Superior temporal gyrus (tissue), 1 donor: ENCODE measurements around the gene CD209.

ENCODE experiments used
- DNase-seq: peaks from one replicate; pipeline ENCODE4 v3.0.0-alpha.2; 2016; ENCODE audit errors: extremely low spot score

Gene CD209

DNA sequence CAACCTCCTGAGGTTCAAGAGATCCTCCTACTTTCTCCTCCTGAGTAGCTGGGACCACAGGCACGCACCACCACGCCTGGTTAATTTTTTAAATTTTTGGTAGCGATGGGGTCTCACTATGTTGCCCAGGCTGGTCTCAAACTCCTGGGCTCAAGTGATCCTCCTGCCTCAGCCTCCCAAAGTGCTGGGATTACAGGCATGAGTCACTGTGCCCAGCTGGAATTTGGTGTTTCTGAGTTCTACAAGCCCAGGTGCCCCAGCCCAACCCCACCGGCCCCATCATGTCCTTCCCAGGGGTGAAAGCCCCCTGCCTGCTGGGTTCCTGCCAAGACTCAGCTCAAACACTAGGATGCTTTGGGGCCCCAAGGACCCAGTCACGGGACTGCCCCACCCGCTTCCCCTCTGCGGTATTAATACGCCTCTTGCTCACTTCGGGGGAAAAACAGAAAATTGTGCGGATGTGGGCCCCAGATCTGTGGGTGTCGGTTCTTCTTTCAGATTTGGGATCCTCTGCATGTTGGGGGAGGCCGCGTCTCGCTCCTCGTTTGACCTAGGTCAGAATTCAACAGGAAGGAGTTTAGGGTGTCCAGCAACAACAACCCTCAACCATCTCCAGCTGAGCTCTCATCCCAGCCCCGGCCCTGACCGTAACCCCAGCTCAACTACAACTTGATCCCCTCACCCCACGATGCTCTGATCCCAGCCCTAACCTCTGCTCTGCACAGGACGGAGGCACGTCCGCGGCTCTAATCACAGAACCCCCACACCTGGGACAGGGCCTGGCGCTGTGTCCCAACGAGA lies 41.7 kb downstream of the CD209 start:
- no peak for DNase-seq

- no peak for DNase-seq
These were observed 42.9 kb downstream of the CD209 start for GRCh38 chr19:7704280-7705060.

- no peak for DNase-seq
These were observed 44.0 kb downstream of the CD209 start for GRCh38 chr19:7703332-7703731.

DNA sequence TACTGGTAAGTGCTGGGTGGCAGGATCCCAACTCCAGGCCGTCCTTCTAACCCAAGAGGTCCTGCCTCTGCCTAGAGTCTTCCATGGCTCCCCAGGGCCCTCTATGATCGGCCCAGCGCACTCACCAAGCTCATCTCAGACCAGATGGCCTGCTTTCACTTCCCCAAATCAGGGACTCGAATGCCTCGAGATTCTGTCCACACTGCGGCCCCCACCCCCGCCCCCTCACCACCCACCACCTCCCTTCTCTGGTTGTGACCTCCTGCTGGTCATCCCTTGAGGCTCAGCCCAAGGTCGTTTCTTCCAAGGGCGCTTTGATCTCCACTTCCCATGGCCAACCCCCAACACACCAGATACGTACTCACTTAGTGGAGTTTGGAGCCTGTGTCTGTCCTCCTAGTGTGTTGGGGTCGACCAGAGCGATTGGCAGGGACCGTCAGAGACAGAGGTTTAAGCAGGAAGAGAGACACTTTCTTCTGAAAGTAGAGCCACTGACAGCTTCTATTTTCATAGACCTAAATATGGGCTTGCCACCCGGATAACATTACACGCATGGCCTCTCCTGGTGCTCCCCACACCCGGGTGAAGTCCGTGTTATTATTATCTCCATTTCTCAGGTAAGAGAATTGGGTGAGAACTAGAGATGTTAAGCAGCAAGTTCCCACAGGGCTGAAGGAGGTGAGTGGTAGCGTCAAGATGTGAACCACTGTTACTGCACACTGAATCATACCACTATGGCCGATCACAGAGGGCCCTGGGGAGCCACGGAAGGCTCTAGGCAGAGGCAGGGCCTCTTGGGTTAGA lies 45.5 kb downstream of the CD209 start, which contains the start of gene FCER2:
FCER2 (minus strand) TSS at position 478 of the 804 bp plus-strand sequence. CDS start 2,371 bp downstream, outside the sequence.
- DNase-seq = no peak

DNA sequence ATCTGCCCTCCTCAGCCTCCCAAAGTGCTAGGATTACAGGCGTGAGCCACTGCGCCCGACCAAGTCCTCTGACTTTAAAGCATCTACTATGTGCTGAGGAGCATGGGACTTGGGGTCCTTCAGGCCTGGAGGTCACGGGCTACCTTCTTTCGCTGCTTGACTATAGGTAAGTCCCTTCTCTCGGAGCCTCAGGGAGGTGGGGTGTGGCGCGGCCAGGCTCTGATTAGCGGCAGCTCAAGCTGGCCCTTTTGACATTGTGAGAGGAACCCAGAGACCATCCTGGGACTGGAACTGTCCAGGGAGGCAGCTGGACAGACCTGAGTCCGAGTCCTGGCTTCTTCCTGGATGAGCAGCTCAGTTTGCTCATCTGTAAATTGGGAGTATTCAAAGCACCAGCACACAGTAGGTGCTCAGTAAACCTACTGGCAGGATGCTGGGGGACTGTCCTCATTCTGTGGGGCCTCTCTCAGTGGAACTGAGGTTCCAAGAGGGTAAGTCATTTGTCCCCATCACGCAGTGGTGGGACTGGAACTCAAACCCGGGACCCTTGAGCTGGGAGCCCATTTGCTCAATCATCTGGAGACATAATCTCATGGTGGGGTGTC lies 46.2 kb downstream of the CD209 start:
- no peak for DNase-seq

- no peak for DNase-seq
These were observed 47.6 kb downstream of the CD209 start for GRCh38 chr19:7699417-7700401.

- no peak for DNase-seq
These were observed 48.3 kb downstream of the CD209 start for GRCh38 chr19:7699003-7699402.

- no peak for DNase-seq
These were observed 48.8 kb downstream of the CD209 start for GRCh38 chr19:7698583-7698982.

DNA sequence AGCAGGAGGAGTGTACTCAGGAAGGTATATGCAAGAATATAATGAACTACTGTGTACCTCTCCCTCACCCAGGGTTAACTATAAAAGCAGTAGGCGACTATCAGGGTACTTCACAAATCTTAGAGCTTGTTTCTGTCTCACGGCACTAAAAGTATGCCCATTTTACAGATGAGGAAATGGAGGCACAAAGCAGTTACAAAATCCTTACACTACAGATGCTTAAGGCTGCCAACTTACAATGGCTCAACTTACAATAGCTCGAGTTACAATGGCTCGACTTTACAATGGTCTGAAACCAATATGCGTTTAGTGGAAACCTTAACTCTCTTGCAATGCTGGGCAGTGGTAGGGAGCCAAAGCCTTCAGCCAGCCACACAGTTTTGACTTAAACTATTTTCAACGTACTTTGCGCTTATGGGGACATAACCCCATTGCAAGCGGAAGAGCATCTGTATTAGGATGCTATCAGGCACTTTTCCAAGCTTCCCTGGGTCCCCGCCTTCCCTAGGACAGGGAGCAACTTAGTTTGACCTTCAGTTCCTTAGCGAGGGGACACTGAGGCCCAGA lies 49.5 kb downstream of the CD209 start:
- DNase-seq = no peak

DNA sequence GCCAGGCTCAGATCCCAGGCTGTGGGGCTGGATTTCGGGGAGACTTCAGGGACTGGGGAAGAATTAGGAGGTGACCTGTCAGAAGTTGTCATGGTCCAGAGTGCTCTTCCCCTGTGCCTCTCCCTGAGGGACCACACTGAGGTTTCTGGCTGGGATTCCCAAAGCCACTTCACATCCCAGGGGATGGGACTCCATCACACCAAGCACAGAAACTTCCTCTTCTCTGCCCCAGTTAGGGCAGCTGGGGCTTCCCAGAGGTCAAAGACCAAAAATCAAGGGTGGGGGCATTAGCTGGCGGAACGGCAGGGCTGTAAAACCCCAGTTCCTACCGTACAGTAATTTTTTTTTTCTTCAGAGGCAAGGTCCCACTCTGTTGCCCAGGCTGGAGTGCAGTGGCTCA lies 52.8 kb downstream of the CD209 start:
- no peak for DNase-seq

DNA sequence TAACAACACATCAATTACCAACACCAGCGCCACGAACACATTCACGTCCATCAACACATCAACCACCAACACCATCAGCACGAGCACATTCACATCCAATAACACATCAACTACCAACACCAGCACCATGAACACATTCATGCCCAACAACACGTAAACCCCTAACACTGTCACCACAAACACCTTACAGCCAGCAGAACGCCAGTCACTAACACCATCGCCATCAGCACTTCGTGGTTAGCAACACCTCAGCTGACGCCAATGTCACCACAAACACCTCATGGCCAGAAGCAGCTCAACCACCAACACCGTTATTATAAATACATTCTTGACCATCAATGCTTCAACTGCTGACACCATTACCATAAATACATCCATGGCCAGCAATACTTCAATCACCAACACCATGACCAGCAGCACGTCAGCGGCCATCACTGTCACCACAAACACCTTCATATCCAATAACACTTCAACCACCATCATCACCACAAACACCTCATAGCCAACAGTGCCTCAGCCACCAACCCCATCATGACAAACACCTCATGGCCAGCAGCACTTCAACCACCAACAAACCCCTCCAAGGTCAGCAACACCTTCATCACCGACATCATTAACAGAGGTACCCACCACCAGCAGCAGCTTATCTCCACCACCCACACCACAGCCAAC lies 54.8 kb downstream of the CD209 start:
- no peak for DNase-seq

DNA sequence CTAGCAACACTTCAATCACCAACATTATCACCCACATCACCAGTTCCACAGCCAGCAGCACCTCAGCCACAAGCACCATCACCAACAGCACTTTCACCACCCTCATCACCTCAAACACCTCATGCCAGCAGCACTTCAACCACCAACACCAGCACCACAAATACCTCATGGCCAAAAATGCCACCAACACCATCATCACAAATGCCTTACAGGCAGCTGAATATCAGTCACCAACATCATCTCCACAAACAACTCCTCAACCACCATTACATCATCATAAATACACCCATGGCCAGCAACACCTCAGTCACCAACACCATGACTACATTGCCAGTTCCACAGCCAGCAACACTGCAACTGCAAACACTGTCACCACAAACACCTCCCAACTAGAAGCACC lies 55.8 kb downstream of the CD209 start:
- no peak for DNase-seq

- no peak for DNase-seq
These were observed 56.5 kb downstream of the CD209 start for GRCh38 chr19:7690779-7691258.
